GM21529 (cell line): ENCODE results near the gene SP7.
"Not testable (repeated sequence)": the region's sequence is repeated elsewhere in the genome, so short reads cannot be mapped to it uniquely, and the experiment has no call there.

Experiments
- ATAC-seq: cut with Tn5 transposase; IDR thresholded peaks from one replicate; pipeline ENCODE4 v1.9.1; 2021; ENCODE audit not compliant: unreplicated experiment

Gene SP7

GRCh38 chr12:53324113-53324778, 11.9 kb downstream of the SP7 start:
- ATAC-seq: peak; percentile 36

GRCh38 chr12:53320352-53321195, 15.6 kb downstream of the SP7 start:
- ATAC-seq: no peak

- ATAC-seq: no peak
Observed at GRCh38 chr12:53313996-53314395, 22.2 kb downstream of the SP7 start.

- no peak for ATAC-seq
Observed at GRCh38 chr12:53308276-53308675, 27.9 kb downstream of the SP7 start.

GRCh38 chr12:53306826-53307225, 29.3 kb downstream of the SP7 start:
- no peak for ATAC-seq

GRCh38 chr12:53302903-53303302, 33.3 kb downstream of the SP7 start:
- ATAC-seq: no peak

- no peak for ATAC-seq
Observed at GRCh38 chr12:53300187-53300586, 36.0 kb downstream of the SP7 start.

GRCh38 chr12:53299454-53300180, 36.5 kb downstream of the SP7 start, which contains the start of gene MYG1:
MYG1 (plus strand) TSS chr12:53299695; CDS start chr12:53299738, 43 bp downstream.
- peak; percentile 76 for ATAC-seq

GRCh38 chr12:53299101-53299453, 37.1 kb downstream of the SP7 start:
- no peak for ATAC-seq

GRCh38 chr12:53298164-53298563, 38.0 kb downstream of the SP7 start:
- no peak for ATAC-seq

GRCh38 chr12:53297106-53297505, 39.0 kb downstream of the SP7 start:
- not testable (repeated sequence) for ATAC-seq

GRCh38 chr12:53295891-53296219, 40.3 kb downstream of the SP7 start:
- no peak for ATAC-seq

GRCh38 chr12:53295070-53295890, 40.9 kb downstream of the SP7 start, which contains the start of gene PFDN5:
PFDN5 (plus strand) TSS chr12:53295542; CDS start chr12:53295568, 26 bp downstream.
- peak; percentile 84 for ATAC-seq

- no peak for ATAC-seq
Observed at GRCh38 chr12:53292426-53292825, 43.7 kb downstream of the SP7 start.

GRCh38 chr12:53290661-53291060, 45.5 kb downstream of the SP7 start:
- no peak for ATAC-seq

- ATAC-seq: no peak
Observed at GRCh38 chr12:53289891-53290290, 46.3 kb downstream of the SP7 start.

GRCh38 chr12:53288322-53288721, 47.8 kb downstream of the SP7 start:
- ATAC-seq: no peak

GRCh38 chr12:53287741-53288216, 48.4 kb downstream of the SP7 start:
- no peak for ATAC-seq

GRCh38 chr12:53286448-53286847, 49.7 kb downstream of the SP7 start:
- no peak for ATAC-seq

GRCh38 chr12:53279888-53280498, 56.2 kb downstream of the SP7 start:
- no peak for ATAC-seq
